PFSK-1 (cell line): ENCODE data around the gene YIF1A.

Experiments
- FOXP2 ChIP-seq: optimal IDR thresholded peaks from 2 replicates; pipeline ENCODE3; 2011; ENCODE audit warnings: borderline replicate concordance, control low read depth, inconsistent platforms; ENCODE audit not compliant: insufficient read depth; ENCODE audit errors: extremely low read length, extremely low read depth
- POLR2AphosphoS5 ChIP-seq: IDR thresholded peaks from 2 replicates; pipeline ENCODE4 v1.6.1; 2012; ENCODE audit warnings: low read depth, mild to moderate bottlenecking, control low read depth, low read length, moderate library complexity
- REST ChIP-seq, 2 experiments: IDR thresholded peaks; 2 replicates each; pipeline versions ENCODE4 v1.6.1 to v1.8.0; 2011 to 2012; ENCODE audit warnings: low read depth in 2 of 2, low read length in 2 of 2, control low read depth in 1 of 2, inconsistent platforms in 1 of 2, mild to moderate bottlenecking in 1 of 2, moderate library complexity in 1 of 2; ENCODE audit not compliant: insufficient read depth in 1 of 2
- SIN3A ChIP-seq: IDR thresholded peaks from 2 replicates; pipeline ENCODE4 v1.6.1; 2012; ENCODE audit warnings: mild to moderate bottlenecking, low read length, moderate library complexity, borderline replicate concordance; ENCODE audit not compliant: insufficient read depth
- TAF1 ChIP-seq: IDR thresholded peaks from 2 replicates; pipeline ENCODE4 v1.6.1; 2012; ENCODE audit warnings: low read length, control low read depth, borderline replicate concordance; ENCODE audit not compliant: insufficient read depth

Gene YIF1A

GRCh38 chr11:66299186-66299585 is 10.2 kb upstream of the YIF1A start:
- TF ChIP-seq POLR2AphosphoS5 (no peak), SIN3A (no peak), TAF1 (no peak), FOXP2 (no peak), REST (IDR thresholded peaks at IDR 0.05; ENCODE audit: insufficient read depth in 1 of 2, low read depth in 2 of 2, low read length in 2 of 2) (no peak)

- TF ChIP-seq SIN3A (no peak), POLR2AphosphoS5 (no peak), TAF1 (no peak), REST (IDR thresholded peaks at IDR 0.05; ENCODE audit: insufficient read depth in 1 of 2, low read depth in 2 of 2, low read length in 2 of 2) (no peak), FOXP2 (no peak)
These were observed 8.7 kb upstream of the YIF1A start for GRCh38 chr11:66297610-66298009.

GRCh38 chr11:66294626-66295620 is 6.0 kb upstream of the YIF1A start:
- no peak for TF ChIP-seq TAF1
- no peak for TF ChIP-seq FOXP2
- TF ChIP-seq POLR2AphosphoS5, result no peak
- TF ChIP-seq REST (IDR thresholded peaks at IDR 0.05; ENCODE audit: insufficient read depth in 1 of 2, low read depth in 2 of 2, low read length in 2 of 2), result no peak
- TF ChIP-seq SIN3A, result no peak

- no peak for TF ChIP-seq POLR2AphosphoS5
- no peak for TF ChIP-seq TAF1
- TF ChIP-seq SIN3A, result no peak
- TF ChIP-seq FOXP2, result no peak
- no peak for TF ChIP-seq REST (IDR thresholded peaks at IDR 0.05; ENCODE audit: insufficient read depth in 1 of 2, low read depth in 2 of 2, low read length in 2 of 2)
These were observed 5.1 kb upstream of the YIF1A start for GRCh38 chr11:66293777-66294625.
